Mammary epithelial cell (primary cell): ENCODE data around the gene PIGX.

Source experiments
- CTCF ChIP-seq, 2 donors: IDR thresholded peaks in 1 of 2; conservative IDR thresholded peaks in 1 of 2; 2 replicates each; pipeline ENCODE4 v1.5.1; 2011 to 2012; ENCODE audit warnings: inconsistent platforms in 2 of 2, low read length in 2 of 2, mild to moderate bottlenecking in 2 of 2, control low read depth in 1 of 2, low read depth in 1 of 2; ENCODE audit not compliant: insufficient read depth in 1 of 2; ENCODE audit errors: extremely low read depth in 1 of 2
- EZH2 ChIP-seq: IDR thresholded peaks from 2 replicates; pipeline ENCODE4 v1.6.1; 2012; ENCODE audit warnings: low read length, inconsistent platforms, borderline replicate concordance

DNA sequence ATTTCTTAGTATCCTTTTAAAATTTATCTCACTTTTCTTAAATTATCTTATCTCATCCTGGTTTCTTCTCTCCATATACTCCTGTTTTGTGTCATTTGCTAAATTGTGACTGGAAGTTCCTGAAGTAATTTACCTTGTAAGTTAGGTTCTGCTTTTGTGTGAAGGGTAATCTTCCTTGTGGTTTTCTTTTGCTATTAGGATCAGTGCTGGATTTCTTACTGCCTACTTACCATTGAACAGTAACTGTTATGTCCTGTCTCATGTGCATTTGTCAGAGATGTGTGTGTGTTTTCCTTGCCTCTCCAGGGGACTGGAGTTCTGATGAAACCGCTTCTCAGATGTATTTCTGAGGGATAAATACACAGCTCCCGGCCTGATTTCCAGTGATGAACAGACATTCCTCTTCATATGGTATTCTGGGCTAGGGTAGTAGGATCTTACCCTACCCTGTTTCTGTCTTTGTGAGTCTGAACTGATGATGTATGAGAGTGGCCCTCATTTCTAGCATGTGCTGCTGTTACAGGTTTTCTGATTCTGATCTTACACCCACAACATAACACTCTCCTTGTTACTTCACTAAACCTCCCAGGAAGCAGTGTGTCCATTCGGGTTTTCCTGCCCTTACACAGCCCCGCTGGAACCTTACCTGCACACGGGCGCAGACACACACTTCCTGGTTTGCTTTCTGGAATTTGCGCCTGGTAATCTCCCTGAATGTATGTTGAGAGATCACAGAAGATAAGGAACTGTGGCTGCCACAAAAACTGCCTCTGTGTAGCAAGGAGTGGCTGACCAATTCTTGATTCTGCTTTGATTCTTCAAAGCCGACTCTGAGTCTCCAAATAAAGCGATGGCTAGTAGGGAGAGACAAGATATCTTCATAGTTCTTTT lies 42.2 kb downstream of the PIGX start:
- no peak for TF ChIP-seq CTCF (conservative IDR thresholded peaks at IDR 0.05 in 1 of 2, IDR thresholded peaks at IDR 0.05 in 1 of 2; ENCODE audit: extremely low read depth in 1 of 2, insufficient read depth in 1 of 2, low read depth in 1 of 2, low read length in 2 of 2)
- TF ChIP-seq EZH2 = no peak
